OCI-LY1 (cell line): ENCODE results near the gene CCND1.

ENCODE experiments used
- H2AFZ ChIP-seq: fragments of 200-600 bp; sonication (generic), shearing (Covaris generic); 2 replicates; pipeline ENCODE4 v1.6.0; 2014; ENCODE audit warnings: antibody characterized with exemption, mild to moderate bottlenecking, low read length
- H3F3A ChIP-seq: fragments of 200-600 bp; sonication (generic), shearing (Covaris generic); 2 replicates; pipeline ENCODE4 v1.6.0; 2014; ENCODE audit warnings: mild to moderate bottlenecking, antibody characterized with exemption, low read length, moderate library complexity; ENCODE audit not compliant: insufficient read depth
- H3K27ac ChIP-seq: fragments of 200-600 bp; sonication (generic); 2 replicates; pipeline ENCODE4 v1.5.1; 2014; ENCODE audit warnings: low read length, mixed run types, mild to moderate bottlenecking, low read depth; ENCODE audit not compliant: poor library complexity, severe bottlenecking
- H3K27me3 ChIP-seq: fragments of 200-600 bp; sonication (generic); 2 replicates; pipeline ENCODE4 v1.6.0; 2014; ENCODE audit warnings: antibody characterized with exemption, mild to moderate bottlenecking, low read length, moderate library complexity; ENCODE audit not compliant: insufficient read depth
- H3K36me3 ChIP-seq: fragments of 200-600 bp; sonication (generic); 2 replicates; pipeline ENCODE4 v1.6.1; 2014; ENCODE audit warnings: mild to moderate bottlenecking, antibody characterized with exemption, low read length, moderate library complexity, mixed read lengths; ENCODE audit not compliant: insufficient read depth
- H3K4me1 ChIP-seq: fragments of 200-600 bp; sonication (generic); 2 replicates; pipeline ENCODE4 v1.5.1; 2014; ENCODE audit warnings: mild to moderate bottlenecking, low read length, moderate library complexity; ENCODE audit not compliant: insufficient read depth, severe bottlenecking
- H3K4me2 ChIP-seq: fragments of 200-600 bp; sonication (generic), shearing (Covaris generic); 2 replicates; pipeline ENCODE4 v1.6.1; 2014; ENCODE audit warnings: low read length
- H3K4me3 ChIP-seq: fragments of 200-600 bp; sonication (generic); 2 replicates; pipeline ENCODE4 v1.5.1; 2014; ENCODE audit warnings: low read length, low read depth, mild to moderate bottlenecking, mixed read lengths; ENCODE audit not compliant: poor library complexity, severe bottlenecking
- H3K79me2 ChIP-seq: fragments of 200-600 bp; shearing (Covaris generic); 2 replicates; pipeline ENCODE4 v1.6.1; 2016; ENCODE audit warnings: mixed run types, low read length, mixed read lengths; ENCODE audit not compliant: insufficient read depth
- H3K9ac ChIP-seq: fragments of 200-600 bp; sonication (generic), shearing (Covaris generic); 2 replicates; pipeline ENCODE4 v1.6.1; 2014; ENCODE audit warnings: mild to moderate bottlenecking, low read length, mixed read lengths
- H3K9me2 ChIP-seq: fragments of 200-600 bp; sonication (generic), shearing (Covaris generic); 2 replicates; pipeline ENCODE4 v1.6.1; 2014; ENCODE audit warnings: low read depth, mild to moderate bottlenecking, low read length, mixed read lengths
- H3K9me3 ChIP-seq: fragments of 200-600 bp; shearing (Covaris generic); 2 replicates; pipeline ENCODE4 v1.6.1; 2014; ENCODE audit warnings: low read length, mixed read lengths
- H4K20me1 ChIP-seq: fragments of 200-600 bp; sonication (generic), shearing (Covaris generic); 2 replicates; pipeline ENCODE4 v1.6.0; 2016; ENCODE audit warnings: mild to moderate bottlenecking, low read length; ENCODE audit not compliant: insufficient read depth
- EZH2 ChIP-seq: fragments of 200-600 bp; sonication (generic), shearing (Covaris generic); IDR thresholded peaks from 2 replicates; pipeline ENCODE4 v1.8.0; 2017; ENCODE audit warnings: borderline replicate concordance, mixed run types, mild to moderate bottlenecking, antibody characterized with exemption, low read length, moderate library complexity, mixed read lengths
- TF ChIP-seq, protein P1 (sequence below): fragments of 200-600 bp; sonication (generic), shearing (Covaris generic); IDR thresholded peaks from 2 replicates; pipeline ENCODE4 v1.5.1; 2017; ENCODE audit warnings: mild to moderate bottlenecking, antibody characterized with exemption, low read length, moderate library complexity, mixed read lengths

The CCND1 gene

GRCh38 chr11:69661413-69661715 lies 20.4 kb downstream of the CCND1 start:
- Histone ChIP-seq H3K27me3 (no peaks in the 10 kb centered on the region), H3K9ac (no peak overlapping the region), H3K79me2 (no peaks in the 10 kb centered on the region), H4K20me1 (no peaks in the 10 kb centered on the region), H3K27ac (no peak overlapping the region), H3K9me3 (no peaks in the 10 kb centered on the region), H3K4me1 (no peaks in the 10 kb centered on the region), H3K4me2 (no peak overlapping the region), H3K36me3 (no peaks in the 10 kb centered on the region), H3F3A (no peaks in the 10 kb centered on the region), H2AFZ (no peak overlapping the region), H3K9me2 (no peaks in the 10 kb centered on the region), H3K4me3 (no peak overlapping the region)
- TF ChIP-seq, protein P1, sequence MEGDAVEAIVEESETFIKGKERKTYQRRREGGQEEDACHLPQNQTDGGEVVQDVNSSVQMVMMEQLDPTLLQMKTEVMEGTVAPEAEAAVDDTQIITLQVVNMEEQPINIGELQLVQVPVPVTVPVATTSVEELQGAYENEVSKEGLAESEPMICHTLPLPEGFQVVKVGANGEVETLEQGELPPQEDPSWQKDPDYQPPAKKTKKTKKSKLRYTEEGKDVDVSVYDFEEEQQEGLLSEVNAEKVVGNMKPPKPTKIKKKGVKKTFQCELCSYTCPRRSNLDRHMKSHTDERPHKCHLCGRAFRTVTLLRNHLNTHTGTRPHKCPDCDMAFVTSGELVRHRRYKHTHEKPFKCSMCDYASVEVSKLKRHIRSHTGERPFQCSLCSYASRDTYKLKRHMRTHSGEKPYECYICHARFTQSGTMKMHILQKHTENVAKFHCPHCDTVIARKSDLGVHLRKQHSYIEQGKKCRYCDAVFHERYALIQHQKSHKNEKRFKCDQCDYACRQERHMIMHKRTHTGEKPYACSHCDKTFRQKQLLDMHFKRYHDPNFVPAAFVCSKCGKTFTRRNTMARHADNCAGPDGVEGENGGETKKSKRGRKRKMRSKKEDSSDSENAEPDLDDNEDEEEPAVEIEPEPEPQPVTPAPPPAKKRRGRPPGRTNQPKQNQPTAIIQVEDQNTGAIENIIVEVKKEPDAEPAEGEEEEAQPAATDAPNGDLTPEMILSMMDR = no peak
- no peak for TF ChIP-seq EZH2

GRCh38 chr11:69662021-69662698 lies 21.2 kb downstream of the CCND1 start:
- no peak overlapping the region for H2AFZ ChIP-seq
- H3K4me3 ChIP-seq = no peak overlapping the region
- H3K36me3 ChIP-seq = no peaks in the 10 kb centered on the region
- TF ChIP-seq, protein P1 = no peak
- no peak for TF ChIP-seq EZH2
- no peaks in the 10 kb centered on the region for H3K9me2 ChIP-seq
- no peaks in the 10 kb centered on the region for H4K20me1 ChIP-seq
- H3K79me2 ChIP-seq = no peaks in the 10 kb centered on the region
- H3K9me3 ChIP-seq = no peaks in the 10 kb centered on the region
- no peak overlapping the region for H3K4me2 ChIP-seq
- H3F3A ChIP-seq = no peaks in the 10 kb centered on the region
- no peaks in the 10 kb centered on the region for H3K4me1 ChIP-seq
- no peak overlapping the region for H3K9ac ChIP-seq
- no peaks in the 10 kb centered on the region for H3K27me3 ChIP-seq
- H3K27ac ChIP-seq = no peak overlapping the region

DNA sequence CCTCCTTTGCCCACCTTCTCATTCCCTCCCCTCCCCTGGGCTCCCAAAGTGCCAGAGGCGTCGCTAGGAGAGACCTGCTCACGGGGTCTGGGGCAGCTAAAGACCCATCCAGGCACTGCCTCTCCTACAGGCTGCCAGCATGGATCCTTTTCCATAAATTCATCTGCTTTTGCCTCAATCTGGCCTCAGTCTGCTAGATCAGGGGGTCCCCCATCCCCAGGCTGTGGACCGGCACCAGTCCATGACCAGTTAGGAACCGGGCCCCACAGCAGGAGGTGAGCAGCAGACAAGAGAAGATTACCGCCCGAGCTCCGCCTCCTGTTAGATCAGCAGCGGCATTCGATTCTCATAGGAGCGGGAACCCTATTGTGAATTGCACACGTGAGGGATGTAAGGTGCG lies 21.9 kb downstream of the CCND1 start:
- no peaks in the 10 kb centered on the region for H3K9me3 ChIP-seq
- H3K36me3 ChIP-seq = no peaks in the 10 kb centered on the region
- TF ChIP-seq EZH2 = no peak
- H4K20me1 ChIP-seq = no peaks in the 10 kb centered on the region
- H3K4me1 ChIP-seq = no peaks in the 10 kb centered on the region
- H3K9me2 ChIP-seq = no peaks in the 10 kb centered on the region
- no peak overlapping the region for H3K4me3 ChIP-seq
- H3K4me2 ChIP-seq = no peak overlapping the region
- H3K9ac ChIP-seq = no peak overlapping the region
- no peak overlapping the region for H3K27ac ChIP-seq
- no peak overlapping the region for H2AFZ ChIP-seq
- H3K79me2 ChIP-seq = no peaks in the 10 kb centered on the region
- no peaks in the 10 kb centered on the region for H3K27me3 ChIP-seq
- no peaks in the 10 kb centered on the region for H3F3A ChIP-seq

- Histone ChIP-seq H3K36me3 (no peaks in the 10 kb centered on the region), H3K27me3 (no peaks in the 10 kb centered on the region), H3K9me2 (no peaks in the 10 kb centered on the region), H3K9ac (no peak overlapping the region), H3K4me1 (no peaks in the 10 kb centered on the region), H4K20me1 (no peaks in the 10 kb centered on the region), H3K79me2 (no peaks in the 10 kb centered on the region), H3F3A (no peaks in the 10 kb centered on the region), H3K27ac (no peak overlapping the region), H3K9me3 (no peaks in the 10 kb centered on the region), H2AFZ (no peak overlapping the region), H3K4me3 (no peak overlapping the region), H3K4me2 (no peak overlapping the region)
- TF ChIP-seq, protein P1 = no peak
- no peak for TF ChIP-seq EZH2
Measured at GRCh38 chr11:69663326-69663725, 22.4 kb downstream of the CCND1 start.
